NCI-H2227 treated with DMSO at 0.1 percent for 48 hours (cell line): ENCODE results near the gene GNAL.
"Not testable (repeated sequence)": the region's sequence is repeated elsewhere in the genome, so short reads cannot be mapped to it uniquely, and the experiment has no call there.

Experiments used
- DNase-seq: peaks from one replicate; lab custom pipeline; 2025; lab: John Stamatoyannopoulos, UW

The GNAL gene

DNA sequence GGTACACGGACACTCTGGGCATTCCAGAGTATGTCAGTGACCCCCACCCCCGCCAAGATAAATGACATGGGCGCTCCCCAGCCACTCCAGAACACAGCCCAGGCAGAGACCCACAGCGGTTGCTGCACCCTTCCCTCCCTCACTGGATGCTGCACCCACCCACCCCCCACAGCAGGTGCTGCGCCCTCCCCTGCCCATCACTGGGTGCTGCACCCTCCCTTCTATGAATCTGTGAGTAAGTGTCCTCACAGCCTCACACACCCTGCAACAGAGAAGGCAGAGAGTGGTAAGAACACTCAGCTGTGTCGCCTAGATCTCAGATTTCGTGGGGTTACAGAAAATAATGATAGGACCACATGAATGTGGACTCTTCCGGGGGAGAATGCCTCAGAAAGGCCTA lies 185.6 kb downstream of the GNAL start:
- DNase-seq, result no peak

DNA sequence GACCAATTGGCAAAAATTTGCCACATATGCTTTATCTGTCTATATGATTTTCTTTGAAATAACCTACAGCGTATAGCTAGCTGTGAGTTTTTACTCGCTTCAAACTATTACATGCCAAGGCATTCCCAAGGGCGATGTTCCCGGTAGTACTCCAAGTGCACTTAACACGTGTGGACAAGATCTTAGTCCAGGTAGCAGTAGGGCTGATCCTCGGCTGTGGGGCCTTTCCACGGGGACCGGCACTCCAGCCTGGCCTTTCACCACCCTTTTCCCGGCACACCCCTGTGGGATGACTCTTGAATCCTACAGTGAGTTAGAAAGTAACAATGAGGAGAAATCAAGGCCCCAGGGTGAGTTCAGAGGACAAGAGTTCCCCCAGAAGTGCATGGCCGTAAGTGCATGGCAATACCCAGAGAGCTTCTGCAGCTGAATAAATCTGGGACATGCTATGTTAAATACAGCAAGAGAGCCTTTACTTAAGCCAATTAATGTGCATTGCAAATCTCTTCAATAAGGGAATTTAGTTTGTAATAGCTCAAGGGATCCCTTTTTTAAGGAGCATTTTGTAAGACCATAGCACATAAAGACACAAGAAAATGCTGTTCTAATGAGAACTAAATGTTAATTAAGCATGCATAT lies 188.6 kb downstream of the GNAL start:
- DNase-seq, result no peak

DNA sequence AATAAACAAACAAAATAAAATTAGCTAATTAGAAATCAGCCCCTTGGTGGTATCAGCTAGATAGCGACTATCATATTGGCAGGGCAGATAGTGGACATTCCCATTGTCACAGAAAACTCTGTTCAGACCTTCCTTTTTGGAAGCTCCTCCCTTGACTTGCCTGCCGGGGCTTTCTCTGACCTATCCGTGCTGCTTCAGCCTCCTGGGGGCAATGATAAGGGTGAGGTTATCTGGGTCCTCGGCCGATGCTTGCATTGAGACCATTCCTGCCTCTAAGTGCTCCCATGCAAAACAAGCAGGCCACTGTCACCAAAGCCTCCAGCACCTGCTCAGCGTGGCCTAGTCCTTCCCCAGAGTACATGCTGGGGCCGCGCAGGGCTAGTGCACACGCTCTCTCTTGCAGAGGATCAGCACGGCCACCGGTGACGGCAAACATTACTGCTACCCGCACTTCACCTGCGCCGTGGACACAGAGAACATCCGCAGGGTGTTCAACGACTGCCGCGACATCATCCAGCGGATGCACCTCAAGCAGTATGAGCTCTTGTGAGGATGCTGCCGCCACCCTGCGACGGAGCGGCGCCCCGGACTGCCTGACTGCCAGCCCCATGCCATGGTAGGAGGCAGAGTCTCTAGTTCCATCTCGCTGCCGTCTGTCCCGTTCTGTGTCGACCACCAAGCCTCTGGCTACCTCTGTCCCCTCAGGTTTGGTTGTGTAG lies 191.7 kb downstream of the GNAL start:
- no peak for DNase-seq

DNA sequence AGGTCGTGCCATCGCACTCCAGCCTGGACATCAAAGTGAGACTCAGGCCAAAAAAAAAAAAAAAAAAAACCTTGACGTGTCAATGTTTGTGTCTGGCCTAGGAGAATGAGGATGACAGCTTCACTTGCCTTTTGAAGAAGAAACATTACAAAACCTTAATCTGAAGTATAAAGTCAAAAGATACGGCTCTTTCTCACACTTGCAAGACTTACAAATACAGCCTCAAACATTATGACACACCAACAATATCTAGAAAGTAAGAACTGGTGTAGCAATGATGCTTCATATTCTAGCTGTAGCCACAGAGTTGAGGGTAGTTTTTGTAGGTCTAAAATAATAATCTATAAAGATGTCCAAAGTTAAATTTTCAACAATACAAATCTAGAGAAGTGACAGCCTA lies 193.6 kb downstream of the GNAL start:
- no peak for DNase-seq

DNA sequence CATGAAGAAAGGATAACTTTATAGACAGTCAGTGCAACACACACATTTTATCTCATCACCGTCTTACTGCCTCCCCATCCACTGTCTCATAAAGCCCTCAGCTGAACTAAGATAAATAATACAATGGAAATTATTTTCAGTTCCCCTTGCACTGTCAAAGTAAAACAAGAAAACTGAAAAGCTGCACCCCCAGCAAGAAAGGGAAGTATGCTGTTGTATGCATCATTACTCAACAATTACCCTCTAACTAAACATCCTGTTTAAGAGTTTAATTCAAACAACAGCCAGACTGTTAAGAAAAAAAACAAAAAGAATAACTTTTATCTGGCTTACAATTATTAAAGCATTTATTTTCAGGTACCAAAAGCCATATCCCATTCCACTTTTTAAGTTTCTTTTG lies 194.1 kb downstream of the GNAL start:
- DNase-seq, result no peak

DNA sequence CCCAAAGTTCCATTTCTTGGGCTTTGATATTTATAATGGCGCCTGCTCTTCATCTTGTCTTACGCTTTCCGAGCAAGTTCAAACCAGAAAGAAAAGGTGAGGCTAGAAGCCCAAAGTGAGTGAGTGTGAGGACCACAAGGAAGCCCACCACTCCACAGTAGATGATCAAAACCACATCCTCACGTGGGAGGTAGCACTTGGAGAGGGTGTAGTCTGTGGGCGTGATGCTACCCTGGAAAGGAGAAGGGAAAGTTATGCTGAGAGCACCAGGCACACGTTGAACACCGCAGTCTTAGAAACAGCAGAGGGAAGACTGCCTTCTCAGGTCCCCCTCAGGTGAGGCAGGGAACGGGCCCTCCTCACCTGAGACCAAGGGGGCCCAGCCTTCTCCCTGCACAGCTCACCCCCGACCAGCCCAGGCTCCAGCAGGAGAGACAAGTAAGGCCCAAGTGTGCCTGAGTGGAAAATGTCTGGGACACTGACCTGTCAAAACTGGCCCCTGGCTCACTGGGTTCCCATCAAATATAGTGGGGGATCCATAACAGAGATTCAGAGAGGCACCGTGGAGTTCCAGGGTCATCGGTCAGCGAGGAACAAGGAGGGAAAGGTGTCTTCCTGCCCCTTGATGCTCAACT lies 195.4 kb downstream of the GNAL start:
- no peak for DNase-seq

DNA sequence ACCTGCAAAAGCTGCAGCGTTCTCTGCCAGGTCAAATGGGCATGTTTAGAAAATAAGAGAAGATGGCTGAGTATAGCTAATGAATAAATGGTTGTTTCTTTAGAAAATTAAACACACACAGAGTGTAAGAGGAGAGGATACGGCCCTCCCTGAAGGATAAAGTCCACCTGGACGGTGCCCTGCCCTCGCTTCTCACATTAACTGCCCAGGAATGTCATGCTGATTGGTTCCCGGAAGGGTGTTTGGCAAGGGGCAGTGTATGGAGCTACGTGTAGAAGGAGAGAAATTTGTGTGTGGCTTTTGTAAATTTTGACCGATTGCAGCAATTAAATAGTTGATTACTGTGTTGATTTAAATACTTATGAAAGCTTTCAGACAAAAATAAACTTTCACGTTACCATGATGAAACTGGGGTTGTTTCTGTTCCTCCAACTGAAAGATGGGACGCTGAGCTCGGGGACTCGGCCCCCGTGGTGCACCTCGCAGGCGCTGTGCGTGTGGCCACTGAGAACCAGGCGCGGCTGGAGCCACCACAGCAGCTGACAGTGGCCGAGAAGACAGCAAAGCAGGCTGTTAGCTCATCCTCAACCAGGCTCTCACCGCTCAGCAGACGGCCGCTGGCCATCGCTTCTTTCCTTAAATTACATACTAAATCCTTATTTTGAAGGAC lies 196.3 kb downstream of the GNAL start:
- no peak for DNase-seq

DNA sequence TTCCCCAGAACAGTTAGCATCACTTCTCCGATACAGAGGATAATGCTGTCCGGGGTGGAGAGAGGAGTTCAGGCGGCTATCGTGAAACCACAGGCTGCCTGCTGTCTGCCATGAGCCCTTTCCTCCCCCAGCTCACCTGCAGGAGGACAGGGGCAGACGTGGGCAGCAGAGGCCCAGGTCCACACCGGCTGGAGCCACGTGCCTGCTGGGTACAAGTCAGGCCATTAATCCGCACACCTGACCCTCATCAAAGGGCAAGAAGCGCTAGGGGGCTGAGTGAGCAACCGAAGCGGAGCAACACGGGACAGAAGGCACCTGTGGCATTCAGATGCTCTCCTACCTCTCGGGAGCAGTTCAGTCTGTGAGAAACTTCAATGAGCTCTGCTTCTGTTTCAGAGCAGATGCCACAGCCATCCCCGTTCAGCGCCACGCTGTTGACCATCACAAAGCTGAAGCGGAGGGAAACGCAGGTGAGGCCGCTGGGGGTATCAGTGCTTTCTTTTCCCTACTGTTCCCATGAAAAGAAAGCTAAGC lies 197.6 kb downstream of the GNAL start:
- DNase-seq, result no peak

DNA sequence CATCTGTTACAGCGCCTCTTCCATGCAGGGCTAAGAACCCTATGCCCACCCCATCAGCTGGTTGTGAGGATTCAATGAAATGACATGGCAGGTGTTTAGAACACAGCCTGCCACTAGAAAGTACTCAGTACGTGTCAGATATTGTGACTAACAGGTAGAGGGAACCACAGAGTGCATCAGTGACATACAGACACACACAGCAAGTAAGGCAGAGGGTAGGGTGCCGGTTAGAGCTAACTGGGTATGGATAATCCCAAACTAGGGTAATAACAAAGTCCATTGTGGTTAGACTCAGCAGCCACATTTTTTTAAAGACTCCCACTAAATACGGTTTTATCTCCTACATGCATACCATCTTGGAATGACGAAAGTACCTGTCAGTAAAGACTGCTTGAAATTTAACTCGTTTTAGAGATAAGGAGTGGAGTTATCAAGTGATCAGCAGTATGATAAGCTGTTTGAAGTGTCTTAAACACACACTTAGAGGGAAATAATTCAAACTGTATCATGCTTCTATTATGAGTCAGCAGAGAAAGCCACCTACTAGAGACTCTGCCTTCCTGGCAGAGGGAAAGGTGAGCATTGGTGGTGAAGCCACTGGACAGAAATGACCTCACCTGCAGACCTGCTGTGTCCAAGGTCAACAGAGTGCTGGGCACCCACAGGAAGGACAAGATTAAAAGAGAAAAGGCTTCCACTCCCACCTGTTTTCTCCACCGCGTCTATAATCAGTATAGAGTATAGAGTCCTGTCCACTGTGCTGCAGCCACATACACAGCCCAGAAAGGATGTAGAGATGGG lies 198.5 kb downstream of the GNAL start:
- no peak for DNase-seq

DNA sequence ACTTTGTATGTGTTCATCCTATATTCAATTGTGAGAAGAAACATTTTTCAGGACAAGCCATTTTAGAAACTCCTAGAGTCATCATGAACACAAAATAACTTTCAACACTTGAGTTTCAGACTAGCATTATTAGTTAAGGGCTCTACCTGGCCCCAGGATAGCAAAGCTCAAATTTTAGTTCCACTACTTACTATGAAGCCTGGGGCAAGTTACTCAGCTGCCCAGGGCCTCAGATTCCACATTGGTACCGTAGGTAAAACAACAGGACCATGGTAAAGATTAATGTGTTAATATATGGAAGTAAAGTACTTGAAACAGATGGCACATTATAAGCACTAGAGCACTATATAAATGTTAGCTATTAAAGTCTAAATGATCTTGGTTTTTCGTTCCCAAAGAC lies 199.7 kb downstream of the GNAL start:
- DNase-seq, result no peak

DNA sequence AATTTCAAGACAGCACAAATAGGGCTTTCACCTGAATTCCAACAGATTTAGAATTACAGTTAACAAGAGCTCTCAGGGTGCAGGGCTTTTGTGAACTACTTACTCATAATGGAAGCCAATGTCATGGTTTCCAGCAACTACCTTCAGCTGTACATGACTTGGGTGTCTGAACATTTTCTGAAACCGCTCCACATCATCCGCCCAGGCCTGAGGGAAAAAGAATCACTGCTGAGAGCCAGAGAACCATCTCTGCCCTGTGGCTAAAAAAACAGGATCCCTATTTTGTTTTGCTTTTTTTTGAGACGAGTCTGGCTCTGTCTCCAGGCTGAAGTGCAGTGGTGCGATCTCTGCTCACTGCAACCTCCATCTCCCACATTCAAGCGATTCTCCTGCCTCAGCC lies 200.2 kb downstream of the GNAL start:
- DNase-seq, result no peak

DNA sequence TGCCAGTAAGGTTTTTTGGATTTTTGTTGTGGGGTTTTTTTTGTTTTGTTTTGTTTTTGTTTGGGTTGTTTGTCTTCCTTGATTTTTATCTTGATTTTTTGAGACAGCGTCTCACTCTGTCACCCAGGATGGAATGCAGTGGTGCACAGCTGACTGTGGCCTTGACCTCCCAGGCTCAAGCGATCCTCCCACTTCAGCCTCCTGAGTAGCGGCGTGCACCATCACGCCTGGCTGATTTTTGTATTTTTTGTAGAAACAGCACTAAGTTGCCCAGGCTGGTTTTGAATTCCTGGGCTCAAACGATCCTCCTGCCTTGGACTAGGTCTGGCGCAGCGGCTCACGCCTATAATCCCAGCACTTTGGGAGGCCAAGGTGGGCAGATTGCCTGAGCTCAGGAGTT lies 202.7 kb downstream of the GNAL start:
- DNase-seq, result no peak

DNA sequence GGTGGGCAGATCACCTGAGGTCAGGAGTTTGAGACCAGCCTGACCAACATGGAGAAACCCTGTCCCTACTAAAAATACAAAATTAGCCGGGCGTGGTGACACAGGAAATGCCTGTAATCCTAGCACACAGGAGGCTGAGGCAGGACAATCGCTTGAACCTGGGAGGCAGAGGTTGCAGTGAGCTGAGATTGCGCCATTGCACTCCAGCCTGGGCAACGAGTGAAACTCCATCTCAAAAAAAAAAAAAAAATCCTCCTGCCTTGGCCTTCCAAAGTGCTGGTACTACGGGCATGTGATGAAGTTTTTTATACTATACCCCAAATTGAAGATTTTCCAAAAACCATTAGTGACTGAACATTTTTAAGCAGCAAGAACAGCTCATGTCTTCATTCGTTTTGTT lies 203.4 kb downstream of the GNAL start:
- not testable (repeated sequence) for DNase-seq

DNA sequence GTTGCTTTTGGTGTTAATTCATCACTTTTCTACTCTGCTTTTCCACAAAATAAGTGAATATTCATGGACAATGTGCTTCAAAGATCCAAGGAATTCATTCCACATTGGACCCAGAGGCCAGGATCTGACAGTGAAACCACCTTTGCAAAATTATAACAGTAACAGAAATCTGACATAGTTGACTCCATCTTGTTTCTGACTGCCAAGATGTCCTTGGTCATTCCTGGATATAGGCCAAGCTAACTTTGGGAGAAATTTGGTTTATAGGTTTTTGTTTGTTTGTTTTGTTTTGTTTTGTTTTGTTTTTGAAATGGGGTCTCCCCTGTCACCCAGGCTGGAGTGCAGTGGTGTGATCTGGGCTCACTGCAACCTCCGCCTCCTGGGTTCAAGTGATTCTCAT lies 208.7 kb downstream of the GNAL start:
- DNase-seq, result no peak

DNA sequence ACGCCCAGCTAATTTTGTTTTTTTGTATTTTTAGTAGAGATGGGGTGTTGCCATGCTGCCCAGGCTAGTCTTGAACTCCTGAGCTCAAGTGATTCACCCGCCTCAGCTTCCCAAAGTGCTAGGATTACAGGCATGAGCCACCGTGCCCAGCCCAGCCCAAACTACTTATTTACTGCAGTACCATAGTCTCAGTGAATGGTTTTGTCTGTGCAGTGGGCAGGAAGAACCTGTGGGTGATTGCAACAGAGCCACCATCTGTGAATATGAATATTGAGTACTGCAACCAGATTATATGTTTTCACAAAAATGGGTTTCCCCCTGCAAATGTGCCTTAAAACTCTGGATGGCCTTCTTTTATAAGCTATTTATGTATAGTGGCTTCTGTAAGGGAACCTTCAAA lies 210.0 kb downstream of the GNAL start:
- no peak for DNase-seq

DNA sequence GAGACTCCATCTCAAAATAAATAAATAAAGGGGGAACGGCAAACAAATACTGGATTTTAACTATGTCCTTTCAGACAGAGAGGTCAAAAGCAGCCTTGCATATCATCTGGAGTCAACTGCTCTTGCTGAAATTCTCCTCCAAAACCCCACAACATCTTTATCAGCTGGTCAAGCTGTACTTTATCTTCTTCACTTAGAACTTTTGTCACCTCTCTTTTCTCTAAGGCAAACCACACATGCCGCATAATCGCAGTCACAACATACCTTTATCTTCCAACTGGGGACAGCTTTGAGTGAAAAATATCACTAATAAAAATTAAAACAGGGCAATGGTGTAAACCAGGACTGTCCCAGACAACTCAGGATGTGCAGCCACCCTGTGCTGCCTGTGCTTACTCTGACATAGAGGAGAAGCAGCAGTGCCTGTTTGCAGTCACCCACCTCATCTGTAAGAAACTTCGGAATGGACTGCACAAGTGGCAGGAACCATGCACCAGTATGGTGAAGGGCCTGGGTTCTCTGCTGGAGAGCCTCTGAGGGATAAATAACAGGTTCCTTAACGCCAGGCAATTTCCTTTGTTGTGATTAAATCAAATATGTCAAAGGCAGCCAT lies 212.9 kb downstream of the GNAL start:
- no peak for DNase-seq

DNA sequence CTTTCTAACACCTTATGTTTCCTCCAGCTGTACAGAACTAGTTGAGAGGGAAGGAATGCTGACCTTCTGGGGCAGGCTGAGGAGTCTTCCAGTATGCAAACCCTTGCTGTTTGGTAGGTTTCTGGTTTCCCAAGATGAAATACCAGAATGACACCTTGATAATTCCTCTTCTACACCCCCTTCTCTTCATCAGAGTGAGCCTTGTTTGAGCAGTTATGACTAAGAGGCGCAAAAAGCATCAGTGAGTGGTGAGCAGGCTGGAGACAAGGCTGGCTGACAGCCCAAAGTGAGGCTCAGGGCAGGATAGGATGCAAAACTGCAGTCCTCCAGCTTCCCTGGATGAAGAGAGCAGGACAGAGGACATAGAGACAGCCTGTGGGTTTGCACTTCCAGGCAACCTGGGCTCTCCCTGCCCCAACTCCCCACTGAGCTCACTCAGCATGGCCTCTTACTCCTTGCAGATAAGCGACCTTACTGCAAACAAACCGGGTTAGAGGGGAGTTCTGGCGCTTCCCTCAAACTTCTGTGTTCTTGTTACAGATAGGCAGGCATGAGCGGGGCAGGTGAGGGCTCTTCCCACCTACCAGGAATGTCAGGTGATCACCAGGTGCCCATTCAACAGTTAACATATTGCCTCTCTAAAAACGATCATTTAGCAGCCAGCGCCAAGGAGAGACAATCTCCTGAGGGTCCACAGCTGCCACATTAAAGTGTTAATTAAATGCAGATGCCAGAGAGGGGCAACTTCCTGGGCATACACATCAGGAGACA lies 213.6 kb downstream of the GNAL start:
- no peak for DNase-seq

DNA sequence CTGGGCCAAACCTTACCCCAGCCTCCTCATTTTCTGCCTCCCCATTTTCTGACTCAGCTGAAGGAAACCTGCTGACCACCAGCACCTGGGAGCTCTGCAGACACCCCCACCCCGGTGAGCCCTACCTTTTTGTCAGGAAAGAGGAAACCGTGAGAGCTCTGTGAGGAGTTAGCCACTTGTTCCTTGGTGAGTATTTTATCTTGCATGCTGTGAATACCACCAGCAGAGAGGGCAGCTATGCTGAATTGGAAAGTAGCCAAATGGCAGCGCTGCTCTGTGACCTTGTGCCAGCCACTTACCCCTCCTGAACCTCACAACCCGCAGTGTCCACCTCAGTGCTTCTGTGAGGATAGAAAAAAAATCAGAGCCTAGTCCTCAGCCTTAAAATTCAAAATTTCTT lies 216.5 kb downstream of the GNAL start:
- DNase-seq, result no peak

DNA sequence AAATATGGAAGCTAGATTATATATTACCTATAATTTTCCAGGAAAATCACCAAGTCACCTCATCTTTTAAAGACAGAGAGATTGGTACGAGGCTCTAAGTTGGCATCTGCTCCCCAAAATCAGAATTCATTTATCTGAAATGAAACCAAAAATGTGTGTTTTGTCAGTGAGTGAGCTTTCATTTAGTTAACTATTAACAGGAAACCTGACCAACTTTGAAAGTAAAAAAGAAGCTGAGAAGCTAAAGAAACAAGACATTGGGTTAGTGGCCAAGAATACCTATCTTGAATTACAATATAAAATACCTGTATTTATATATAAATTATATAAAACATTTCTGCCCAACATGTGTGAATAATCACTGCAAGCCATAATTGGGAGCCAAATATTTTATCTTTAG lies 217.1 kb downstream of the GNAL start:
- DNase-seq, result no peak
